ENCODE measurements around the gene AADAT. TPM values are rescaled to one million over a fixed set of nuclear protein-coding genes. Genes with fewer than 3 reads are reported as not detected.
"Not testable (repeated sequence)": the region's sequence is repeated elsewhere in the genome, so short reads cannot be mapped to it uniquely, and the experiment has no call there.

Gene AADAT
- total RNA-seq, 1 experiment from 2014 or later: 7.7 TPM

GRCh38 chr4:170109586-170110284 lies 20.0 kb upstream of the AADAT start:
- H3K4me1 ChIP-seq (replicated peaks): no peaks in the 10 kb centered on the region
- H3K36me3 ChIP-seq: no peaks in the 10 kb centered on the region
- H3K9me3 ChIP-seq (replicated peaks): no peaks in the 10 kb centered on the region
- peaks cover 17% of the 10 kb centered on the region; the same call in 1 of the 2 replicates for H3K27me3 ChIP-seq (replicated peaks)
- H3K4me3 ChIP-seq: no peak overlapping the region
- no peak overlapping the region for H3K27ac ChIP-seq
- no peak for DNase-seq (ENCODE audit: low read depth in 1 of 2, low spot score in 2 of 2)

GRCh38 chr4:170106900-170107299 lies 17.1 kb upstream of the AADAT start:
- no peak overlapping the region for H3K27ac ChIP-seq
- peaks cover 12% of the 10 kb centered on the region; the same call in 1 of the 2 replicates for H3K27me3 ChIP-seq (replicated peaks)

GRCh38 chr4:170102426-170102825 lies 12.7 kb upstream of the AADAT start:
- Histone ChIP-seq H3K4me3 (no peak overlapping the region), H3K27me3 (replicated peaks) (peaks cover 5% of the 10 kb centered on the region; the same call in 1 of the 2 replicates), H3K36me3 (no peaks in the 10 kb centered on the region), H3K4me1 (replicated peaks) (no peaks in the 10 kb centered on the region), H3K27ac (no peak overlapping the region), H3K9me3 (replicated peaks) (no peaks in the 10 kb centered on the region)
- DNase-seq (ENCODE audit: low read depth in 1 of 2, low spot score in 2 of 2): no peak

More at GRCh38 chr4:170106900-170107299, 17.1 kb upstream of the AADAT start:
- DNase-seq (ENCODE audit: low read depth in 1 of 2, low spot score in 2 of 2): no peak
- H3K9me3 ChIP-seq (replicated peaks): no peaks in the 10 kb centered on the region
- no peaks in the 10 kb centered on the region for H3K36me3 ChIP-seq
- H3K4me1 ChIP-seq (replicated peaks): no peaks in the 10 kb centered on the region
- no peak overlapping the region for H3K4me3 ChIP-seq

- H3K36me3 ChIP-seq; H3K27ac ChIP-seq; H3K27me3 ChIP-seq (replicated peaks); H3K4me3 ChIP-seq; DNase-seq (ENCODE audit: low read depth in 1 of 2, low spot score in 2 of 2); H3K9me3 ChIP-seq (replicated peaks); H3K4me1 ChIP-seq (replicated peaks): not testable (repeated sequence)
These were observed 8.4 kb upstream of the AADAT start for GRCh38 chr4:170098171-170098570.

GRCh38 chr4:170097681-170098080 lies 7.9 kb upstream of the AADAT start:
- H3K4me3 ChIP-seq: no peak overlapping the region
- H3K27me3 ChIP-seq (replicated peaks): 0 out of 2 replicates have a peak, but pooled peaks cover 5% of the 10 kb centered on the region
- no peak for DNase-seq (ENCODE audit: low read depth in 1 of 2, low spot score in 2 of 2)
- H3K4me1 ChIP-seq (replicated peaks): no peaks in the 10 kb centered on the region
- no peaks in the 10 kb centered on the region for H3K9me3 ChIP-seq (replicated peaks)
- H3K36me3 ChIP-seq: no peaks in the 10 kb centered on the region
- H3K27ac ChIP-seq: no peak overlapping the region

GRCh38 chr4:170093973-170094535 lies 4.3 kb upstream of the AADAT start:
- no peak overlapping the region for H3K27ac ChIP-seq
- H3K4me3 ChIP-seq: no peak overlapping the region
- DNase-seq (ENCODE audit: low read depth in 1 of 2, low spot score in 2 of 2): no peak
- H3K27me3 ChIP-seq (replicated peaks): 0 out of 2 replicates have a peak, but pooled peaks cover 5% of the 10 kb centered on the region
- peaks cover 5% of the 10 kb centered on the region; the same call in 1 of the 2 replicates for H3K36me3 ChIP-seq
- peaks cover 13% of the 10 kb centered on the region for H3K4me1 ChIP-seq (replicated peaks)
- H3K9me3 ChIP-seq (replicated peaks): no peaks in the 10 kb centered on the region

- no peak for DNase-seq (ENCODE audit: low read depth in 1 of 2, low spot score in 2 of 2)
- Histone ChIP-seq H3K4me3 (no peak overlapping the region), H3K9me3 (replicated peaks) (no peaks in the 10 kb centered on the region), H3K36me3 (peaks cover 16% of the 10 kb centered on the region), H3K4me1 (replicated peaks) (peaks cover 20% of the 10 kb centered on the region), H3K27ac (no peak overlapping the region), H3K27me3 (replicated peaks) (0 out of 2 replicates have a peak, but pooled peaks cover 5% of the 10 kb centered on the region)
These were observed 1.4 kb upstream of the AADAT start for GRCh38 chr4:170091069-170091696.

GRCh38 chr4:170090352-170091052 lies 746 bp upstream of the AADAT start:
- Histone ChIP-seq H3K36me3 (peaks cover 16% of the 10 kb centered on the region), H3K27me3 (replicated peaks) (0 out of 2 replicates have a peak, but pooled peaks cover 5% of the 10 kb centered on the region), H3K27ac (no peak overlapping the region), H3K4me3 (peak overlapping the region; percentile 64), H3K9me3 (replicated peaks) (no peaks in the 10 kb centered on the region), H3K4me1 (replicated peaks) (peaks cover 20% of the 10 kb centered on the region)
- no peak for DNase-seq (ENCODE audit: low read depth in 1 of 2, low spot score in 2 of 2)

- Histone ChIP-seq H3K36me3 (peaks cover 24% of the 10 kb centered on the region), H3K27ac (peak overlapping the region; percentile 60), H3K27me3 (replicated peaks) (0 out of 2 replicates have a peak, but pooled peaks cover under 1% of the 10 kb centered on the region), H3K9me3 (replicated peaks) (no peaks in the 10 kb centered on the region), H3K4me1 (replicated peaks) (peaks cover 20% of the 10 kb centered on the region), H3K4me3 (peak overlapping the region; percentile 64)
- peak; percentile 52 to 62 for DNase-seq (ENCODE audit: low read depth in 1 of 2, low spot score in 2 of 2)
These were observed 485 bp downstream of the AADAT start for GRCh38 chr4:170089274-170089667.

GRCh38 chr4:170088716-170089115 lies 1.0 kb downstream of the AADAT start:
- H3K4me3 ChIP-seq: peak overlapping the region; percentile 64
- peaks cover 27% of the 10 kb centered on the region for H3K36me3 ChIP-seq
- H3K27me3 ChIP-seq (replicated peaks): no peaks in the 10 kb centered on the region
- DNase-seq (ENCODE audit: low read depth in 1 of 2, low spot score in 2 of 2): no peak
- no peaks in the 10 kb centered on the region for H3K9me3 ChIP-seq (replicated peaks)
- H3K4me1 ChIP-seq (replicated peaks): peaks cover 20% of the 10 kb centered on the region
- no peak overlapping the region for H3K27ac ChIP-seq

- H3K4me1 ChIP-seq (replicated peaks): peaks cover 20% of the 10 kb centered on the region
- H3K27ac ChIP-seq: no peak overlapping the region
- DNase-seq (ENCODE audit: low read depth in 1 of 2, low spot score in 2 of 2): no peak
These were observed 2.5 kb downstream of the AADAT start for GRCh38 chr4:170087163-170087700.

GRCh38 chr4:170083541-170083940 lies 6.2 kb downstream of the AADAT start:
- Histone ChIP-seq H3K27ac (no peak overlapping the region), H3K4me3 (no peak overlapping the region), H3K4me1 (replicated peaks) (peaks cover 17% of the 10 kb centered on the region), H3K27me3 (replicated peaks) (no peaks in the 10 kb centered on the region), H3K9me3 (replicated peaks) (no peaks in the 10 kb centered on the region), H3K36me3 (peaks cover 35% of the 10 kb centered on the region)
- DNase-seq (ENCODE audit: low read depth in 1 of 2, low spot score in 2 of 2): no peak

More at GRCh38 chr4:170087163-170087700, 2.5 kb downstream of the AADAT start:
- Histone ChIP-seq H3K27me3 (replicated peaks) (no peaks in the 10 kb centered on the region), H3K4me3 (no peak overlapping the region), H3K9me3 (replicated peaks) (no peaks in the 10 kb centered on the region), H3K36me3 (peaks cover 31% of the 10 kb centered on the region)

GRCh38 chr4:170080496-170080895 lies 9.3 kb downstream of the AADAT start:
- H3K4me1 ChIP-seq (replicated peaks): peaks cover 14% of the 10 kb centered on the region
- no peaks in the 10 kb centered on the region for H3K9me3 ChIP-seq (replicated peaks)
- no peak for DNase-seq (ENCODE audit: low read depth in 1 of 2, low spot score in 2 of 2)
- no peak overlapping the region for H3K27ac ChIP-seq
- no peak overlapping the region for H3K4me3 ChIP-seq
- no peaks in the 10 kb centered on the region for H3K27me3 ChIP-seq (replicated peaks)
- H3K36me3 ChIP-seq: peaks cover 32% of the 10 kb centered on the region

Data from SJSA1 (cell line).